ENCODE results near the gene DMRTB1. TPM values are rescaled to one million over a fixed set of nuclear protein-coding genes. Genes with fewer than 3 reads are reported as not detected.

DMRTB1 gene
- total RNA-seq, 4 donors from 2014 or later, result not detected

GRCh38 chr1:53417074-53417511, 42.1 kb upstream of the DMRTB1 start:
- H3K27ac ChIP-seq, result no peak overlapping the region
- TF ChIP-seq CTCF (IDR thresholded peaks at IDR 0.05) (no peak), POLR2A (IDR thresholded peaks at IDR 0.05) (no peak)
- no peaks in the 10 kb centered on the region for H3K27me3 ChIP-seq
- no peaks in the 10 kb centered on the region for H3K36me3 ChIP-seq
- no peak overlapping the region for H3K4me3 ChIP-seq
- DNase-seq, result no peak
- H3K4me1 ChIP-seq, result no peaks in the 10 kb centered on the region
- no peaks in the 10 kb centered on the region for H3K9me3 ChIP-seq

GRCh38 chr1:53419034-53419433, 40.2 kb upstream of the DMRTB1 start:
- TF ChIP-seq POLR2A (IDR thresholded peaks at IDR 0.05) (no peak), CTCF (IDR thresholded peaks at IDR 0.05) (no peak)
- Histone ChIP-seq H3K4me3 (no peak overlapping the region), H3K27ac (no peak overlapping the region), H3K9me3 (no peaks in the 10 kb centered on the region), H3K4me1 (no peaks in the 10 kb centered on the region), H3K36me3 (no peaks in the 10 kb centered on the region), H3K27me3 (no peaks in the 10 kb centered on the region)
- no peak for DNase-seq

GRCh38 chr1:53420341-53420740, 38.9 kb upstream of the DMRTB1 start:
- Histone ChIP-seq H3K4me3 (no peak overlapping the region), H3K27me3 (no peaks in the 10 kb centered on the region), H3K9me3 (no peaks in the 10 kb centered on the region), H3K36me3 (no peaks in the 10 kb centered on the region), H3K4me1 (no peaks in the 10 kb centered on the region), H3K27ac (no peak overlapping the region)
- no peak for DNase-seq
- no peak for TF ChIP-seq CTCF (IDR thresholded peaks at IDR 0.05)
- no peak for TF ChIP-seq POLR2A (IDR thresholded peaks at IDR 0.05)

- Histone ChIP-seq H3K27me3 (no peaks in the 10 kb centered on the region), H3K4me1 (no peaks in the 10 kb centered on the region), H3K27ac (no peak overlapping the region), H3K9me3 (no peaks in the 10 kb centered on the region), H3K36me3 (no peaks in the 10 kb centered on the region), H3K4me3 (no peak overlapping the region)
- DNase-seq, result no peak
- TF ChIP-seq POLR2A (IDR thresholded peaks at IDR 0.05), result no peak
- TF ChIP-seq CTCF (IDR thresholded peaks at IDR 0.05), result no peak
These were observed 38.0 kb upstream of the DMRTB1 start for GRCh38 chr1:53421208-53421607.

- Histone ChIP-seq H3K27ac (no peak overlapping the region), H3K4me1 (no peaks in the 10 kb centered on the region), H3K27me3 (no peaks in the 10 kb centered on the region), H3K4me3 (no peak overlapping the region), H3K36me3 (no peaks in the 10 kb centered on the region), H3K9me3 (no peaks in the 10 kb centered on the region)
- TF ChIP-seq CTCF (IDR thresholded peaks at IDR 0.05) (no peak), POLR2A (IDR thresholded peaks at IDR 0.05) (no peak)
- no peak for DNase-seq
These were observed 28.9 kb upstream of the DMRTB1 start for GRCh38 chr1:53430261-53430660.

GRCh38 chr1:53430779-53431178, 28.4 kb upstream of the DMRTB1 start:
- Histone ChIP-seq H3K36me3 (no peaks in the 10 kb centered on the region), H3K4me1 (no peaks in the 10 kb centered on the region), H3K4me3 (no peak overlapping the region), H3K27ac (no peak overlapping the region), H3K9me3 (no peaks in the 10 kb centered on the region), H3K27me3 (no peaks in the 10 kb centered on the region)
- TF ChIP-seq CTCF (IDR thresholded peaks at IDR 0.05) (no peak), POLR2A (IDR thresholded peaks at IDR 0.05) (no peak)
- DNase-seq, result no peak

All from Peyer's patch (tissue), 4 donors.